Kidney (tissue), 14 donors: ENCODE results near the gene OR2C3. TPM values are rescaled to one million over a fixed set of nuclear protein-coding genes. Genes with fewer than 3 reads are reported as not detected.

Experiments used
- DNase-seq, 5 donors: peaks; one replicate each; pipeline ENCODE4 v3.0.0-alpha.2; 2013 to 2020
- FAIRE-seq: peaks from 2 replicates; lab custom pipeline; 2012; peaks lifted over from hg19 to GRCh38; lab: Jason Lieb, UNC
- H3K27ac ChIP-seq, 2 donors: one replicate each; pipeline ENCODE4 v1.7.0; 2013; ENCODE audit warnings: low read depth in 2 of 2, low read length in 2 of 2, inconsistent platforms in 1 of 2
- H3K27me3 ChIP-seq: one replicate; pipeline ENCODE4 v1.7.1; 2013; ENCODE audit warnings: low read length, inconsistent platforms; ENCODE audit not compliant: control insufficient read depth, insufficient read depth
- H3K36me3 ChIP-seq, 3 donors: one replicate each; pipeline versions ENCODE4 v1.7.0 to v1.7.1; 2013; ENCODE audit warnings: low read length in 3 of 3, control low read depth in 1 of 3, inconsistent platforms in 1 of 3; ENCODE audit not compliant: insufficient read depth in 3 of 3, control insufficient read depth in 2 of 3
- H3K4me1 ChIP-seq, 3 donors: one replicate each; pipeline versions ENCODE4 v1.7.0 to v1.7.1; 2013; ENCODE audit warnings: low read length in 3 of 3, inconsistent platforms in 1 of 3, low read depth in 1 of 3; ENCODE audit not compliant: control insufficient read depth in 2 of 3, insufficient read depth in 2 of 3
- H3K4me3 ChIP-seq, 3 donors: one replicate each; pipeline versions ENCODE4 v1.7.0 to v1.8.1; 2013; ENCODE audit warnings: low read length in 3 of 3, control low read depth in 1 of 3, inconsistent platforms in 1 of 3
- H3K9ac ChIP-seq, 3 donors: one replicate each; pipeline versions ENCODE4 v1.7.0 to v1.7.1; 2013; ENCODE audit warnings: low read length in 3 of 3, control low read depth in 1 of 3, inconsistent platforms in 1 of 3
- H3K9me3 ChIP-seq, 3 donors: one replicate each; pipeline versions ENCODE4 v1.7.0 to v1.7.1; 2013; ENCODE audit warnings: low read length in 3 of 3, control low read depth in 1 of 3, inconsistent platforms in 1 of 3; ENCODE audit not compliant: control insufficient read depth in 2 of 3, insufficient read depth in 1 of 3
- intact Hi-C: fragments of 100-400 bp; cut with DNase I; formaldehyde crosslinking; loops from one replicate; pipeline ENCODE4 v1.11.1; 2022
- polyA plus RNA-seq: library from polyadenylated mRNA; stranded (reverse); fragments of 350-450 nt; fragmentation: Illumina TruSeq; extraction: RNeasy Lipid Tissue Mini Kit (QIAGEN cat#74804); gene quantifications from one replicate; pipeline ENCODE4 v1.2.3, GENCODE V29; 2014; ENCODE audit warnings: low read depth, low replicate concordance; ENCODE audit not compliant: insufficient read depth
- total RNA-seq: library from RNA; stranded (reverse); fragmentation: NEBNext Ultra II Directional; extraction: Animal tissue kit (Norgen Biotek cat#: 25700); gene quantifications from one replicate; pipeline ENCODE4 v1.2.1, GENCODE V29; 2021
- TF ChIP-seq, protein P1 (sequence below): IDR thresholded peaks from 3 replicates; pipeline ENCODE4 v1.5.1; 2012; ENCODE audit warnings: mild to moderate bottlenecking, moderate library complexity, borderline replicate concordance; ENCODE audit not compliant: insufficient read depth; ENCODE audit errors: extremely low read depth
- donor health status: control.
- donor health status: control.
- donor health status: control.
- donor health status: control.
- donor health status: control.
- donor health status: DM: yes; HTN: yes; CAD: no.
- donor health status: Normal renal cell carcinoma (clear cell type).

Gene OR2C3
- total and polyA plus RNA-seq, 2 donors from 2014 or later, result 0.06 TPM; not detected in 1

DNA sequence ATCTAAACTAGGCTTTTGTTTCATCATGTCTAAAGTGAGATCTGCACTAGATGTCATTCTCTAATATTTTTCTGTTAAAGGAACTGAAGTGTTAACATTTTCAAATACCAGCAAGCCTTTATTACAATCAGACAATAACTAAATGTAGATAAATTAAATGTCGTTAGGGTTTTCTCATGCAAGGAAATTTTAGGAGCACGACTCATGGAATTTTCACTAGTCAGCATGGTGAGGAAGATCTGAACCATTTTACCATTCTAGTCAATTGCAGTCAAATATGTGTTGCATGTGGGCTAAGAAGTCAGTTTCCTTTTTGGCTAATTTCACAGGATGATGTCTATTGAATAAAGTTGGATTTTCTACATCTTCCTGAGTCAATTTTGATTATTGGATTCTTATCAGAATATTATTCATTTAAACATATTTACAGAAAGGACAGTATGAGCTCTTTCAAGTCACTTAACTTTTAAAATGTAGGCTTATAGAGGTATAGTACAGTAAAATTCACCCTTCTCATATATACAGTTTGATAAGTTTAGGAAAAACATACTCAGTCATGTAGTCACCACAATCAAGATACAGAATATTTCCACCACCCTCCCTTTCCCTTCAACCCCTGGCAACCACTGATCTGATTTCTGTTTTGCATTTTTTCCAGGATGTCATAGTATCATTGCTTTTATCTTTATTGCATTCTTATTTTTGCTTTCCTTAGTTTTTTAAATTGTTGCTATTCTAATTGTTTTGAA lies 21.9 kb upstream of the OR2C3 start:
- TF ChIP-seq, protein P1, sequence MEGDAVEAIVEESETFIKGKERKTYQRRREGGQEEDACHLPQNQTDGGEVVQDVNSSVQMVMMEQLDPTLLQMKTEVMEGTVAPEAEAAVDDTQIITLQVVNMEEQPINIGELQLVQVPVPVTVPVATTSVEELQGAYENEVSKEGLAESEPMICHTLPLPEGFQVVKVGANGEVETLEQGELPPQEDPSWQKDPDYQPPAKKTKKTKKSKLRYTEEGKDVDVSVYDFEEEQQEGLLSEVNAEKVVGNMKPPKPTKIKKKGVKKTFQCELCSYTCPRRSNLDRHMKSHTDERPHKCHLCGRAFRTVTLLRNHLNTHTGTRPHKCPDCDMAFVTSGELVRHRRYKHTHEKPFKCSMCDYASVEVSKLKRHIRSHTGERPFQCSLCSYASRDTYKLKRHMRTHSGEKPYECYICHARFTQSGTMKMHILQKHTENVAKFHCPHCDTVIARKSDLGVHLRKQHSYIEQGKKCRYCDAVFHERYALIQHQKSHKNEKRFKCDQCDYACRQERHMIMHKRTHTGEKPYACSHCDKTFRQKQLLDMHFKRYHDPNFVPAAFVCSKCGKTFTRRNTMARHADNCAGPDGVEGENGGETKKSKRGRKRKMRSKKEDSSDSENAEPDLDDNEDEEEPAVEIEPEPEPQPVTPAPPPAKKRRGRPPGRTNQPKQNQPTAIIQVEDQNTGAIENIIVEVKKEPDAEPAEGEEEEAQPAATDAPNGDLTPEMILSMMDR, result no peak
- Histone ChIP-seq H3K27ac (no peak overlapping the region), H3K9ac (no peak overlapping the region), H3K4me1 (no peaks in the 10 kb centered on the region), H3K36me3 (no peaks in the 10 kb centered on the region), H3K27me3 (no peaks in the 10 kb centered on the region), H3K4me3 (no peak overlapping the region), H3K9me3 (no peaks in the 10 kb centered on the region)
- intact Hi-C loops, result no loop called here
- DNase-seq, result no peak
- no peak for FAIRE-seq

DNA sequence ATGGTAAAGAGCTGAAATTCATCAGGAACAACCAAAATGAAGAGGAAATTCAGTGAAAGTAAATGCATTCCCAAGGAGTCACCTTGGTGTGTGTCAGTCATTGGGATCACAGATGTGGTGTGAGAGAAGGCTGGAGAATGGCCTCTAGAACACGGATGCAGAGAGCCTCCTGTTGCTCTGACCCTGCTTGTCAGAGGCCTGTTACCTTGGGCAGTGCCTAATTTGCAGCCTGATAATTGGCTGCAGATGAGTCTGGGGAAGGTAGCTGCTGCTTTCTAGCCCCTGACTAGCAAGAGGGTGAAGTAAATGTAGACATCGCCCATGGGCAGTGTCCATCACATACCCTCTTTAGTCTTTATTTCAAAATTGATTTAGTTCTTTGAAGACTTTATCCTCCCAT lies 16.0 kb upstream of the OR2C3 start:
- Histone ChIP-seq H3K27ac (no peak overlapping the region), H3K9me3 (no peaks in the 10 kb centered on the region), H3K4me3 (no peak overlapping the region), H3K36me3 (no peaks in the 10 kb centered on the region), H3K9ac (no peak overlapping the region), H3K4me1 (no peaks in the 10 kb centered on the region), H3K27me3 (no peaks in the 10 kb centered on the region)
- DNase-seq (no peak), FAIRE-seq (no peak)
- TF ChIP-seq, protein P1, result no peak
- intact Hi-C loops, result no loop called here

DNA sequence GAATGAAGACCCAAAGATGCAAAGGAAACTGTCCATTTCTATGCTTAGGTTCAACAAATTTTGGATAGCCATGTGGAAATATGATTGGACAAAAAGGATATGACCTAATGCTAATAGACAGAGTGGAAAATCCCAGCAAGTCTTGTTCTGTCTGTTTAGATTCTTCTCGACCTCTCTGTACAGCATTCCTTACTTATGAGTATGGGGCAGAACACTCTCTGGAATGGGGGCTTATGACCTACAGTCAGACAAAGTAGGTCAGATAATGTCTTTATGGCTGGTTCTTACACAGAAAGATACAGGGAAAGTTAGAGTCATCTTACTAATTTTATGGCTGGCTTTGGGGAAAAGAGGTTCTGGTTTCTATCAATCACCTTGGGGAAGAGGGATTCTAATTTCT lies 15.5 kb upstream of the OR2C3 start:
- Histone ChIP-seq H3K4me1 (no peaks in the 10 kb centered on the region), H3K36me3 (no peaks in the 10 kb centered on the region), H3K27me3 (no peaks in the 10 kb centered on the region), H3K27ac (no peak overlapping the region), H3K9me3 (no peaks in the 10 kb centered on the region), H3K9ac (no peak overlapping the region), H3K4me3 (no peak overlapping the region)
- DNase-seq (no peak), FAIRE-seq (no peak)
- TF ChIP-seq, protein P1, result no peak
- intact Hi-C loops, result no loop called here
